NCI-H2227 treated with DMSO at 0.1 percent for 48 hours (cell line): Measurements from ENCODE around the gene DEFB127.
A peak's percentile ranks its signal among the peaks of the same experiment; 100 is the strongest.
"Not testable (repeated sequence)": the region's sequence is repeated elsewhere in the genome, so short reads cannot be mapped to it uniquely, and the experiment has no call there.

Experiments
- DNase-seq: peaks from one replicate; lab custom pipeline; 2025; lab: John Stamatoyannopoulos, UW

DEFB127 gene, protein sequence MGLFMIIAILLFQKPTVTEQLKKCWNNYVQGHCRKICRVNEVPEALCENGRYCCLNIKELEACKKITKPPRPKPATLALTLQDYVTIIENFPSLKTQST

DNA sequence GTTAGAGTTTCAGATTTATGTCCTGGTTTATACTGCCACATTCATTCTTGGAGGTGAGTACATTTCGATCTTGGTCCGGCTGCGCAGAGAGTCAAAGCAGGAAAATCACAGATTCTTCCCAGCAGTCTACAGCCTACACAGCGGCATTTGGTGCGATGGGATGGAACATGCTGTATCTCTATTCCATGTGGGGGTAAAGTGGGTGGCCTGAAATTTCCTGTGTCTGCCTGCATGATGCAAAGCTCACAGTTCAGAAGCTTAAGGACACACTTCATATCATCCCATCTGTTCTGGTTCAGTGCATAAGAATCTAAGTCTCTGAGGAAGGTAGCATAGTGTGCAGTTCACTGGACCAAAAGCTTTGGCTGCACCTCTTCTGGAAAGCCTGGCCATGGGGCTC lies at the start of gene DEFB127:
Gene DEFB127, plus strand, starts transcription at position 301 of the 400 bp plus-strand sequence. Its CDS starts 91 bp downstream, at position 392.
- no peak for DNase-seq

DNA sequence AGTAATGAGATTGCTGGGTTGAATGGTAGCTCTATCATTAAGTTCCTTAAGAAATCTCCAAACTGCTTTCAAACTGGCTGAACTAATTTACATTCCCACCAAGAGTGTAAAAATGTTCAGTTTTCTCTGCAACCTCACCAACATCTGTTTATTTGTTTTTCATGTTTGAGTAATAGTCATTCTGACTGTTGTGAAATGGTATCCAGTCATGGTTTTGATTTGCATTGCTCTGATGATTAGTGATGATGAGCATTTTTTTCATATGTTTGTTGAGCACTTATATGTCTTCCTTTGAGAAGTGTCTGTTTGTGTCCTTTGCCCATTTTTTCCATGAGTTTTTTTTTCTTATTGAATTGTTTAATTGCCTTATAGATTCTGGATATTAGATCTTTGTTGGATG lies 44.9 kb upstream of the DEFB127 start:
- no peak for DNase-seq

DNA sequence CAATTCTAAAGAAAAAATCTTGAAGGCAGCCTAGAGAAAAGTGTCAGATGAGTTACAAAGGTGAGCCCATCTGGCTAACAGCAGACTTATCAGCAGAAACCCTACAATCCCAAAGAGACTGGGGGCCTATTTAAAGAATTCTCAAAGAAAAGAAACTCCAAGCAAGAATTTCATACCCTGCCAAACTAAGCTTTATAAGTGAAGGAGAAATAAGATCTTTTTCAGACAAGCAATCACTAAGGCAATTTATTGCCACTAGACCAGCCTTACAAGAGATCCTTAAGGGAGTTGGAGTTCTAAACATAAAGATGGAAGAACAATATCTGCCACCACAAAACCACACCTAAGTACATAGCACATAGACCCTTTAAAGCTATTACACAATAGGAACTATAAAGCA lies 39.7 kb upstream of the DEFB127 start:
- no peak for DNase-seq

DNA sequence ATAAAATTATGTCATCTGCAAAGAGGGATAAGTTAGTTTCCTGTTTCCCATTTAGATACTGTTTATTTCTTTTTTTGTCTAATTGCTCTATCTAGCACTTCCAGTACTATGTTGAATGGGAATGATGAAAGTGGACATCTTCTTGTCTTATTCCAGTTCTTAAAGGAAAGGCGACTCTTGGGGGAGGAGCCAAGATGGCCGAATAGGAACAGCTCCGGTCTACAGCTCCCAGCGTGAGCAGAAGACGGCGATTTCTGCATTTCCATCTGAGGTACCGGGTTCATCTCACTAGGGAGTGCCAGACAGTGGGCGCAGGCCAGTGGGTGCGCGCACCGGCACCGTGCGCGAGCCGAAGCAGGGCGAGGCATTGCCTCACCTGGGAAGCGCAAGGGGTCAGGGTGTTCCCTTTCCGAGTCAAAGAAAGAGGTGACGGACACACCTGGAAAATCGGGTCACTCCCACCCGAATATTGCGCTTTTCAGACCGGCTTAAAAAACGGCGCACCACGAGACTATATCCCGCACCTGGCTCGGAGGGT lies 27.4 kb upstream of the DEFB127 start:
- peak; percentile 7 for DNase-seq

DNA sequence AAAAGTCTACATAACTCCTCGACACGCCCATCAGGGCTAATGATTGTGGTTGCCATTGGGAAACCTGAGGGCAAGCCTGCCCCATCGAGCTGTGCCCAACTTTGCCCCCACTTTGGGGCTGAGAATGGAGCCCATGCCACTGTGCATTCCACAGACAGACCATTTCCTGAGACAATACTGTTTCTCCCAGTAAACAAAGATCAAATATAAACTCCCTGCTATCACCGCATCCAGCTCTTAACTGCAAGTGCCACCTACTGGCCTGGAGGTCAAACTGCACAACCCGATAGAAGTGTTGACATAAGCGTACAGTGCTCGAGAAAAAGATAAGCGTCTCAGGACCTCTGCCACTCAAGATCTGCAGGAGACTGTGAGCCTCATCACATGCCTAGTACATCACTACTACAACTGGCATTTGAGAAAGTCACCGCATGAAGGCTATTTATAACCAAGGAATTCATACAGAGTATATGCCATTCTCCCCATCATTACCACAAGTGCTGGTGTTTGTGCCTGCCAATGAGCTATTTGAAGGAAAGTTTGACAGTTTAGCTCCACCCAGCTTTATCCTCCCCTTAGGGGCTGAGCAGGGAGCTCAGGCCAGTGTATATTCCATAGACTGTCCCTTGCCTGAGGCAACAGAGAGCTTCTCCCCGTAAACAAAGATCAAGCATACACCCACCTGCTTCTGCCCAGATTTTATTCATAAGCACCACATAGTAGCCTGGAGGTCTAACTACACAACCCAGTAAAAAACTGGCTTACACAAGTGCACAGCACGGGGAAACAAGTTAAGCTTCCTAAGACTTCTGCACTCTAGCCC lies 19.4 kb upstream of the DEFB127 start:
- DNase-seq = no peak

DNA sequence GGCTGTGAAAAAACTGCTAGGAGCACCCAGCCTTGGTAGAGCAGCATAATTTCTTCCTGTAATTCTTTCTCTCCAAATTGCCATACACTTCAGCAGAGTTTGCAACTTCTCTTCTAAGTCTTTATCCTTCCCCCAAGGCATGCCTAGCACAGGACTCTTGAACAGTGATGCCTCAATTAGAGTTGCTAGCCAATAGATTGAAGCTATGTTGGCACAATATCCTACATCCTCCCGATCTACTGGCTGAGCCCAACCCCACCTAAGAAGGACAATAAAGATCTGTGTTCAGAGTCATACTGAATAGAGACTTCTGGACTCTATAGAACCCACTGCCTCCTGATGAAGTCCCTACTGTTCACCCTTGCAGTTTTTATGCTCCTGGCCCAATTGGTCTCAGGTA lies 15.0 kb upstream of the DEFB127 start, which contains the start of gene DEFB126:
Gene DEFB126, plus strand, starts transcription at position 301 of the 400 bp plus-strand sequence. Its CDS starts 39 bp downstream, at position 340.
- DNase-seq = no peak

DNA sequence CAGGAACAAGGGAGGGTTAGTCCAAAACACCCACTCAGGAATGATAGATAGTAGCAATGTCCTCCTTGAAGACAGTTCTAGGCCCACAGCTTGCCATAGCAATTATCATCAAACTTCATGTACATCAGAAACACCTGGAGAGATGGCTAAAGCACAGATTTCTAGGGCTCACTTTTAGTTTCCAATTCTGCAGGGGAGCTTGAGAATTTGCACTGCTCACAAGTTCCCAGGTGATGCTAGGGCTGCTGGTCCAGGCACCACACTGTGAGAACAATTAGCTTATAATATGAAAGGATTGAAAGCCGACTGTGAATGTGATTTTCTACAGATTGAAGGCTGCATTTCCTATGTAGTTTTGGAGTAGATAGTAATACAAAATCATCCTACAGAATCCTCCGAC lies 11.4 kb upstream of the DEFB127 start:
- no peak for DNase-seq

DNA sequence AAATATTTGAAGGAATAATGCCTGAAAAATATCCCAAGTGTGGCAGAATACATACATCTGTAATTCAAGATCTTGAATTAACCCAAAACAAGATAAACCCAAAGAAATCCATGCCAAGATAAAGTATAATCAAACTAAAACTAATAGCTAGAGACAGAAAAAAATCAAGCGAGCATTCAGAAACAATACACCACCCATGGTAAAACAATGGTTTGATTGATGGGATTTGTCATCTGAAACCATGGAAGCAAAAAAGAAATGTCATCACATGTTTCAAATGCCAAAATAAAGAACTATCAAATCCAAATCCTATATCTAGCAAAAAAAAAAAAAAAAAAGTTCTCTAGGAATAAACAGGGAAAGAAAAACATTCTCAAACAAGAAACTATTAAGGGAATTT lies 5.1 kb upstream of the DEFB127 start:
- no peak for DNase-seq

DNA sequence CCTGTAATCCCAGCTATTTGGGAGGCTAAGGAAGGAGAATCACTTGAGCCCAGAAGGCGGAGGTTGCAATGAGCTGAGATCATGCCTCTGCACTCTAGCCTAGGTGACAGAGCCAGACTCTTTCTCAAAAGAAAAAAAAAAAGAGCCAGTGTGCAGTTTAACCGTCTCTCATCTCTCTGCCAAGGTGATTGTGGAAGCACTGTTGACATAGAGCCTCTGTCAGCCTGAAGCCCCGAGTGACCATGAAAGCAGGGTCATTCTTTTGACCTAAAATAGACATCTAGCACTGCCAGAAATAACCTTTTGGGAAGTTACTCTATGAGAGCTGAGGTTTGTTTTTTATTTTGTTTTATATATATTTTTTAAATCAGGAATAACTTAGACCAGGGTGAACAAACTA lies 7.4 kb downstream of the DEFB127 start:
- no peak for DNase-seq

DNA sequence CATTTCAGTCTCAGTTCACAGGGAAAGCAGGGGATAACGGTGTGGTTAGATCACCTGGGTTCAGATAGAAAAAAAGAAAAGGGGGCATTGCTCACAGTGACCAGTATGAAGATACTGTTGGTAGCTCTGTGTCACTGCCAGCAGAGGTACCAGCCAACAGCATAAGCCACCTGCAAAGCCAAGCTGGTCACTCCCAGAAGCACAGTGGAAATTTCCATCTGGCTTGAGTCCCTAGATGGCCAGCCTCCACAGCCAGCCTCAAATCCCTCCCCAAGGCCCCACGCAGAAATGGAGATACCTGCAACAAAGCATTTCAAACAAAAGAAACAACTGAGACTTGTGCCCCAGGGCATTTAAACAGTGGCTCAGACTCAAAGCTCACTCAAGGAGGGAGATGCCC lies 11.6 kb downstream of the DEFB127 start:
- no peak for DNase-seq

DNA sequence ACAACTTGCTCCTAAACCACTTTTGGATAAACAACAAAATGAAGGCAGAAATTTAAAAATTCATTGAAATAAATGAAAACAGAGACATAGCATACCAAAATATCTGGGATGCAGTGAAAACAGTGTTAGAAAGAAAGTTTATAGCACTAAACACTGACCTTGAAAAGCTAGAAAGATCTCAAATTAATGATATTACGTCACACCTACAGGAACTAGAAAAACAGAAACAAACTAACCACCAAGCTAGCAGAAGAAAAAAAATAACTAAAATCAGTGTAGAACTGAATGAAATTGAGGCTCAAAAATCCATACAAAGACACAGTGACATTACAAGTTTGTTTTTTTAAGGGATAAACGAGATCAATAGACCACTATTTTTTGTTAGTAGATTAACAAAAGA lies 27.0 kb downstream of the DEFB127 start:
- no peak for DNase-seq

DNA sequence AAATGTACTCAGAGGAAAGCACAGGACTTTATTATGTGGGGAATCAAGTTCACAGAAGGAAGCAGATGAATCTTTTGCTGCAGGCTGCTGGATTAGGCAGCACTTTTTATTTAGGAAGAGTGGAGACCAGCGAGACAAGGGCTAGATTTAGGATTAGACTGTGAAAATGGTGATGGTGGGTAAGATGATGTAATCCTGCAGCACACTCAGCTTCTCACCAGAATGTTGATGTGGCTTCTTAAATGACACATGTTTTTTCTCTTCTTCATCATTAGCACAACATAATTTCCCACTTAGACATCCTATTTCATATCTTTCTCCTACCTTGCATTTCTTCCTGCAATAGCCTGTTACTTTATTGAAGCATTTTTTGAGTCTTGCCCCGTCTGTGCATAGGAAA lies 30.5 kb downstream of the DEFB127 start:
- no peak for DNase-seq

DNA sequence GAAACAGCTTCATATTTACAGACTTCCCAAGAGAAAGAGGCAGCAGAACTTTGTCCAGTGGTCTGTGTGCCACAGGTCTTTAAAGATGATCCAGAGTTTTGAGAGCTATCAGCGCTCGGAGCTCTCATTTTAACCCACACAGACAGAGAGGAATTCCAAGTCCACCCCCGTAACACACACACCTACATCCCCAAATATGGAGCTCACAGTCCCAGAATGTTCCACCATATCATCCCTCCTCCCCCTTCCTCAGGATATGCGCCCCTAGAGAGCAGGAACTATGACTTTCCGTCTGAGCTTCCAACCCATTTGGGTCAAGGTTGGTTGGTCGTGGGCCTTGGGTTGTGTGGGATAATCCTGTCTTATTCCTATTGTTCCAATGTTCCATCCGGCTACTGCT lies 32.4 kb downstream of the DEFB127 start, which contains the start of gene DEFB128:
Gene DEFB128, minus strand, starts transcription at position 101 of the 400 bp plus-strand sequence. Its CDS starts 88 bp downstream, at position 13.
- DNase-seq = no peak

DNA sequence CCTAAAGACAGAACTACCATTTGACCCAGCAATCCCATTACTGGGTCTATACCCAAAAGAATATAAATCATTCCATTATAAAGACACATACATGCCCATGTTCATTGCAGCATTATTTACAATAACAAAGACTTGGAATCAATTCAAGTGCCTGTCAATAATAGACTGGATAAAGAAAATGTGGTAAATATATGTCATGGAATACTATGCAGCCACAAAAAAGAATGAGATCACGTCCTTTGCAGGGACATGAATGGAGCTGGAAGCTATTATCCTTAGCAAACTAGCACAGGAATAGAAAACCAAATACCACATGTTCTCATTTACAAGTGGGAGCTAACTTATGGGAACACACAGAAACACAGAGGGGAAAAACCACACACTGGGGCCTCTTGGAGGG lies 41.0 kb downstream of the DEFB127 start:
- no peak for DNase-seq

DNA sequence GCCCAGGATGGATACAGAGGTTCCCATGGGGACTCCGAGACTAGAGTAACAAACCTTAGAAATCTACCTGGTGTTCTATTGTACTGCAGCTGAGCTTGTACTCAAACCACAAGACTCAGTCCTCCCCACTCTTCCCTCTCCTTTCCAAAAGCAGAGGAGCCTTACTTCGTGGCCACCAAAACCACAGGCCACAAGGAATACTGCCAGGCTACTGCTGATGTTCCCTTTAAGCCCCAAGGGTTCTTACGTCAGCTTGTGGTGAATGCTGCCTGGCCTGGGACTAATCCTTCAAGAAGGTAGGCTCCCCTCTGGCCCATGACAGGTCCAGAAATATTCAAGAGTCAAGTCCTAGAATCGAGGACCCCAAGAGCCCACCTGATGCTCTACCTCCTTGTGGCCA lies 42.7 kb downstream of the DEFB127 start:
- no peak for DNase-seq

DNA sequence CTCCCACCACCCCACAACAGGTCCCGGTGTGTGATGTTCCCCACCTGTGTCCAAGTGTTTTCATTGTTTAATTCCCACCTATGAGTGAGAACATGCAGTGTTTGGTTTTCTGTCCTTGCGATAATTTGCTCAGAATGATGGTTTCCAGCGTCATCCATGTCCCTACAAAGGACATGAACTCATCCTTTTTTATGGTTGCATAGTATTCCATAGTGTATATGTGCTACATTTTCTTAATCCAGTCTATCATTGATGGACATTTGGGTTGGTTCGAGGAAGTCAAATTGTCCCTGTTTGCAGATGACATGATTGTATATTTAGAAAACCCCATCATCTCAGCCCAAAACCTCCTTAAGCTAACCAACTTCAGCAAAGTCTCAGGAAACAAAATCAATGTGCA lies 46.4 kb downstream of the DEFB127 start:
- DNase-seq = not testable (repeated sequence)
